ENCODE measurements around the gene BARD1.
"Not testable (repeated sequence)": the region's sequence is repeated elsewhere in the genome, so short reads cannot be mapped to it uniquely, and the experiment has no call there.

The BARD1 gene

GRCh38 chr2:214808981-214809750, at the start of gene BARD1:
Gene BARD1, minus strand, starts transcription at chr2:214809683. Its CDS starts 114 bp downstream, at chr2:214809569.
- peak; percentile 66 for DNase-seq (ENCODE audit: low read depth)

GRCh38 chr2:214856137-214856536, 46.7 kb upstream of the BARD1 start:
- DNase-seq (ENCODE audit: low read depth), result peak; percentile 34

GRCh38 chr2:214853906-214854305, 44.4 kb upstream of the BARD1 start:
- no peak for DNase-seq (ENCODE audit: low read depth)

GRCh38 chr2:214843823-214844222, 34.3 kb upstream of the BARD1 start:
- DNase-seq (ENCODE audit: low read depth), result peak; percentile 11

- DNase-seq (ENCODE audit: low read depth), result no peak
These were observed 30.0 kb upstream of the BARD1 start for GRCh38 chr2:214839464-214839863.

- no peak for DNase-seq (ENCODE audit: low read depth)
These were observed 28.0 kb upstream of the BARD1 start for GRCh38 chr2:214837466-214837865.

- peak; percentile 34 for DNase-seq (ENCODE audit: low read depth)
These were observed 27.1 kb upstream of the BARD1 start for GRCh38 chr2:214836568-214836967.

- peak; percentile 58 for DNase-seq (ENCODE audit: low read depth)
These were observed 21.4 kb upstream of the BARD1 start for GRCh38 chr2:214830794-214831346.

- DNase-seq (ENCODE audit: low read depth), result no peak
These were observed 6.6 kb upstream of the BARD1 start for GRCh38 chr2:214816008-214816533.

GRCh38 chr2:214810671-214811070, 1.2 kb upstream of the BARD1 start:
- DNase-seq (ENCODE audit: low read depth), result no peak

GRCh38 chr2:214809751-214810564, 475 bp upstream of the BARD1 start:
- peak; percentile 98 for DNase-seq (ENCODE audit: low read depth)

- peak; percentile 8 for DNase-seq (ENCODE audit: low read depth)
These were observed 1.8 kb downstream of the BARD1 start for GRCh38 chr2:214807653-214808052.

- no peak for DNase-seq (ENCODE audit: low read depth)
These were observed 7.6 kb downstream of the BARD1 start for GRCh38 chr2:214801768-214802397.

- no peak for DNase-seq (ENCODE audit: low read depth)
These were observed 8.4 kb downstream of the BARD1 start for GRCh38 chr2:214801068-214801467.

GRCh38 chr2:214800180-214800579, 9.3 kb downstream of the BARD1 start:
- DNase-seq (ENCODE audit: low read depth), result no peak

GRCh38 chr2:214796911-214797310, 12.6 kb downstream of the BARD1 start:
- DNase-seq (ENCODE audit: low read depth), result no peak

GRCh38 chr2:214783181-214783580, 26.3 kb downstream of the BARD1 start:
- DNase-seq (ENCODE audit: low read depth), result not testable (repeated sequence)

GRCh38 chr2:214782671-214783070, 26.8 kb downstream of the BARD1 start:
- no peak for DNase-seq (ENCODE audit: low read depth)

GRCh38 chr2:214781226-214781625, 28.3 kb downstream of the BARD1 start:
- DNase-seq (ENCODE audit: low read depth), result no peak

- DNase-seq (ENCODE audit: low read depth), result no peak
These were observed 33.5 kb downstream of the BARD1 start for GRCh38 chr2:214775971-214776370.

- peak; percentile 72 for DNase-seq (ENCODE audit: low read depth)
These were observed 35.4 kb downstream of the BARD1 start for GRCh38 chr2:214774108-214774507.

- DNase-seq (ENCODE audit: low read depth), result no peak
These were observed 37.0 kb downstream of the BARD1 start for GRCh38 chr2:214772443-214773015.

Measured in iris pigment epithelial cell (primary cell).